DOHH2 (cell line): ENCODE data around the gene IQGAP1.

Experiments
- H3F3A ChIP-seq: fragments of 200-600 bp; sonication (generic), shearing (Covaris generic); 2 replicates; pipeline ENCODE4 v1.6.0; 2016; ENCODE audit warnings: antibody characterized with exemption, mild to moderate bottlenecking; ENCODE audit not compliant: control insufficient read depth, insufficient read depth
- H3K27ac ChIP-seq: fragments of 200-600 bp; sonication (generic); 2 replicates; pipeline ENCODE4 v1.5.1; 2014; ENCODE audit warnings: low read depth, mild to moderate bottlenecking, low read length, moderate library complexity
- H3K27me3 ChIP-seq: fragments of 200-600 bp; sonication (generic); 2 replicates; pipeline ENCODE4 v1.6.1; 2014; ENCODE audit warnings: mild to moderate bottlenecking, low read length, mixed read lengths; ENCODE audit not compliant: control insufficient read depth
- H3K36me3 ChIP-seq: fragments of 200-600 bp; sonication (generic); 2 replicates; pipeline ENCODE4 v1.6.1; 2014; ENCODE audit warnings: mild to moderate bottlenecking, low read length, moderate library complexity, mixed read lengths; ENCODE audit not compliant: control insufficient read depth
- H3K4me1 ChIP-seq: fragments of 200-600 bp; sonication (generic); 2 replicates; pipeline ENCODE4 v1.6.1; 2014; ENCODE audit warnings: mild to moderate bottlenecking, low read length, mixed read lengths; ENCODE audit not compliant: control insufficient read depth
- H3K4me2 ChIP-seq: fragments of 200-600 bp; sonication (generic); 2 replicates; pipeline ENCODE4 v1.6.0; 2014; ENCODE audit warnings: mild to moderate bottlenecking, low read length, moderate library complexity
- H3K4me3 ChIP-seq: fragments of 200-600 bp; sonication (generic); 2 replicates; pipeline ENCODE4 v1.5.1; 2014; ENCODE audit warnings: mild to moderate bottlenecking, low read length, mixed read lengths
- H3K79me2 ChIP-seq: fragments of 200-600 bp; sonication (generic); 2 replicates; pipeline ENCODE4 v1.6.1; 2014; ENCODE audit warnings: mild to moderate bottlenecking, low read length, mixed read lengths; ENCODE audit not compliant: control insufficient read depth
- H3K9me2 ChIP-seq: fragments of 200-600 bp; sonication (generic); replicated peaks from 2 replicates; pipeline ENCODE4 v1.6.1; 2014; ENCODE audit warnings: mild to moderate bottlenecking, low read length, mixed read lengths; ENCODE audit not compliant: control insufficient read depth
- H3K9me3 ChIP-seq: fragments of 200-600 bp; sonication (generic); 2 replicates; pipeline ENCODE4 v1.6.1; 2014; ENCODE audit warnings: antibody characterized with exemption, low read length, mixed read lengths; ENCODE audit not compliant: control insufficient read depth, insufficient read depth
- H4K20me1 ChIP-seq: fragments of 200-600 bp; sonication (generic); 2 replicates; pipeline ENCODE4 v1.6.0; 2014; ENCODE audit warnings: low read depth, mild to moderate bottlenecking, antibody characterized with exemption, low read length, moderate library complexity; ENCODE audit not compliant: control insufficient read depth, insufficient read depth
- CTCF ChIP-seq: fragments of 200-600 bp; sonication (generic); IDR thresholded peaks from one replicate; pipeline ENCODE4 v1.5.1; 2014; ENCODE audit warnings: antibody characterized with exemption, mild to moderate bottlenecking, low read depth, low read length; ENCODE audit not compliant: poor library complexity, severe bottlenecking
- EZH2phosphoT487 ChIP-seq: fragments of 200-600 bp; sonication (generic); IDR thresholded peaks from 2 replicates; pipeline ENCODE4 v1.6.1; 2017; ENCODE audit warnings: borderline replicate concordance, mild to moderate bottlenecking, antibody characterized with exemption, low read length, moderate library complexity, mixed read lengths

The IQGAP1 gene

DNA sequence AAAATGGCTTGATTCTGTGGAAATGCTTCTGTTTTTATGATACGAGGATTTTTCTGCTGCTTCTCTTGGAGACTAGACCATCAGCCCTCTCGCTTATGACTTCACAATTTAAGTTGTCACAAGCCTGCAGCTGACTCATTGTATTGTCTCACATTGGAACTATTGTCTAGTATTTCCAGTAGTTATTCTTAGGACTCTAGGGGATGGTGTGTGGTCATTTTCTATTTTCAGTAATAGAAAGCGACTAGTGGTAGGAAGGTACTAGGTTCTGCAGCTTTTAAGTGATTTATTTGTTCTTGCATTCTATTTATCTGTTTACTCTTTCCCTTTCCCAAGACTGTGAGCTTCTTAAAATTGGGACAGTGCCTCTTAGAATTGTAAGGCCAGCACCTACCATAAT, 75.3 kb downstream of the IQGAP1 start:
- no peak overlapping the region for H3K4me3 ChIP-seq
- H3K4me2 ChIP-seq = no peak overlapping the region
- TF ChIP-seq CTCF = no peak
- TF ChIP-seq EZH2phosphoT487 = no peak
- H3K27ac ChIP-seq = no peak overlapping the region
- H3K79me2 ChIP-seq = no peaks in the 10 kb centered on the region
- 0 out of 2 replicates have a peak, but pooled peaks cover 3% of the 10 kb centered on the region for H4K20me1 ChIP-seq
- no peaks in the 10 kb centered on the region for H3K9me3 ChIP-seq
- H3K9me2 ChIP-seq = no peaks in the 10 kb centered on the region
- no peaks in the 10 kb centered on the region for H3K4me1 ChIP-seq
- H3K27me3 ChIP-seq = no peaks in the 10 kb centered on the region
- peaks cover 67% of the 10 kb centered on the region for H3K36me3 ChIP-seq
- H3F3A ChIP-seq = no peaks in the 10 kb centered on the region

DNA sequence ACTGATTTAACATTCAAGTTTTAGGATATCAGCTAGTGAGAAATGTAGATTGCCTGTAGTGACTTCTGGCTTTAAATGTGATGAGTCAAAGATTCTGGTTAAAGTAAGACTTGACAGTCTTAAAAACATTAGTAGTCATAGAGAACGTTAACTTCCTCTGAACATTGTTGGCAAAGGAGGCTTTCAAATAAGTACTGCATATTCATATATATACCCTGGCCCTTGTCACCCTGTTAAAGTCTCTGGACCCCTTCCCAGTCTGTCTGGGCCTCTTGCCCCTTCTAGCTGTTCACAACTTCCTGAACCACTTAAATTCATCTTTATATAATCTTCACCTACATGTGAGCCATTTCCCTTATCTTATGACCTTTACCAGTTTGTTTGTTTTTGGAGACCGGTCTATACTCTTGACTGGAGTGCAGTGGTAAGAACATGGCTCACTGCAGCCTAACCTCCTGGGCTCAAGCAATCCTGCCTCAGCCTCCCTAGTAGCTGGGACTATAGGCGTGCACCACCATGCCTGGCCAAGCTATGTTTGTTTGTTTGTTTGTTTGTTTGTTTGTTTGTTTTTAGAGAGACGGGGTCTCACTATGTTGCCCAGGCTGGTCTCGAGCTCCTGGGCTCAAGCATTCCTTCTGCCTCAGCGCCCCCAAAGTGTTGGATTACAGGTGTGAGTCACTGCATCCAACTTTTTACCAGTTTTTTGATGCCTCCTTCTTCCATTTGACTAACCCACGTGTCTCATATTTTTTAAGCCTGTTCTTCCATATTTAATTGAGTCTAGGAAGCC, 77.3 kb downstream of the IQGAP1 start:
- no peaks in the 10 kb centered on the region for H3K27me3 ChIP-seq
- H3K4me2 ChIP-seq = no peak overlapping the region
- H3K79me2 ChIP-seq = no peaks in the 10 kb centered on the region
- H3K4me1 ChIP-seq = no peaks in the 10 kb centered on the region
- H3K27ac ChIP-seq = no peak overlapping the region
- no peak overlapping the region for H3K4me3 ChIP-seq
- peaks cover 52% of the 10 kb centered on the region for H3K36me3 ChIP-seq
- H3K9me3 ChIP-seq = no peaks in the 10 kb centered on the region
- H3F3A ChIP-seq = no peaks in the 10 kb centered on the region
- 0 out of 2 replicates have a peak, but pooled peaks cover 3% of the 10 kb centered on the region for H4K20me1 ChIP-seq
- TF ChIP-seq CTCF (no peak), EZH2phosphoT487 (no peak)
- no peaks in the 10 kb centered on the region for H3K9me2 ChIP-seq

DNA sequence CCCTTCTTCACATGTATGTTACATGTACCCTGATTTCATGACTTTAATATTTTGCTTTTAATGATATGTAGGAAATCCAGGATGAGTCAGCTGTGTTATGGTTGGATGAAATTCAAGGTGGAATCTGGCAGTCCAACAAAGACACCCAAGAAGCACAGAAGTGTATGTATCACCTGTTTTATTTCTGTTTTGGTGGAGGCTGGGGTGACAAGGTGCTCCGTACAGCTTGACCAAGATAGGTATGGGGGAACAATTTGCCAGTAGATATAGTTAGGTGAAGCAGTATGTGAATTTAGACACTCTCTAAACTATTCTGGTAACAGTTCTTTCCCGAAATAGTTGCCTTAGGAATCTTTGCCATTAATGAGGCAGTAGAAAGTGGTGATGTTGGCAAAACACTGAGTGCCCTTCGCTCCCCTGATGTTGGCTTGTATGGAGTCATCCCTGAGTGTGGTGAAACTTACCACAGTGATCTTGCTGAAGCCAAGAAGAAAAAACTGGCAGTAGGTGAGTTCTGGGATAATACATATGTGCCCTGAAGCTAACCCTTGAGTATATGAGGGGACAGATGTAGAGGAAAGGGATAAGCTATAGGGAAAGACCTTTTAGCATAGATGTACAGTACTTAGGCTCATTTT, 78.0 kb downstream of the IQGAP1 start:
- TF ChIP-seq CTCF = no peak
- no peak for TF ChIP-seq EZH2phosphoT487
- Histone ChIP-seq H3K4me2 (no peak overlapping the region), H3K27ac (no peak overlapping the region), H3K9me3 (no peaks in the 10 kb centered on the region), H3K9me2 (no peaks in the 10 kb centered on the region), H3F3A (no peaks in the 10 kb centered on the region), H3K4me1 (no peaks in the 10 kb centered on the region), H3K4me3 (no peak overlapping the region), H4K20me1 (0 out of 2 replicates have a peak, but pooled peaks cover 3% of the 10 kb centered on the region), H3K79me2 (no peaks in the 10 kb centered on the region), H3K36me3 (peaks cover 55% of the 10 kb centered on the region), H3K27me3 (no peaks in the 10 kb centered on the region)
